Neural cell (in vitro differentiated cells): ENCODE data around the gene KDM3B. TPM values are rescaled to one million over a fixed set of nuclear protein-coding genes. Genes with fewer than 3 reads are reported as not detected.

Source experiments
- H2AFZ ChIP-seq: fragments of 200-600, 300-800 bp; sonication (generic), shearing (Covaris generic); 2 replicates; pipeline ENCODE4 v1.6.0; 2014; ENCODE audit warnings: low read depth, mild to moderate bottlenecking, antibody characterized with exemption, low read length, moderate library complexity
- H3F3A ChIP-seq: fragments of 200-600 bp; shearing (Covaris generic); 2 replicates; pipeline ENCODE4 v1.6.1; 2016; ENCODE audit warnings: mild to moderate bottlenecking, moderate library complexity, mixed read lengths, antibody characterized with exemption, low read length; ENCODE audit not compliant: insufficient read depth, poor library complexity, severe bottlenecking
- H3K27ac ChIP-seq: fragments of 200-600, 300-800 bp; sonication (generic), shearing (Covaris generic); 2 replicates; pipeline ENCODE4 v1.5.1; 2014; ENCODE audit warnings: mild to moderate bottlenecking, low read length, moderate library complexity
- H3K27me3 ChIP-seq: fragments of 300-800, 200-600 bp; sonication (generic), shearing (Covaris generic); 2 replicates; pipeline ENCODE4 v1.6.0; 2014; ENCODE audit warnings: mild to moderate bottlenecking, low read depth, low read length, moderate library complexity; ENCODE audit not compliant: insufficient read depth
- H3K36me3 ChIP-seq: fragments of 300-800, 200-600 bp; sonication (generic), shearing (Covaris generic); 2 replicates; pipeline ENCODE4 v1.5.1; 2014; ENCODE audit warnings: mild to moderate bottlenecking, antibody characterized with exemption, low read length, moderate library complexity; ENCODE audit not compliant: insufficient read depth
- H3K4me2 ChIP-seq: fragments of 300-800, 200-600 bp; sonication (generic), shearing (Covaris generic); 2 replicates; pipeline ENCODE4 v1.6.0; 2014; ENCODE audit warnings: mild to moderate bottlenecking, low read length
- H3K4me3 ChIP-seq: fragments of 300-800, 200-600 bp; sonication (generic), shearing (Covaris generic); 2 replicates; pipeline ENCODE4 v1.5.1; 2014; ENCODE audit warnings: mild to moderate bottlenecking, low read length, moderate library complexity
- H3K79me2 ChIP-seq: fragments of 200-600 bp; shearing (Covaris generic); replicated peaks from 2 replicates; pipeline ENCODE4 v1.6.0; 2014; ENCODE audit warnings: mild to moderate bottlenecking, low read length, moderate library complexity; ENCODE audit not compliant: insufficient read depth
- H3K9ac ChIP-seq: fragments of 300-800, 200-600 bp; sonication (generic), shearing (Covaris generic); 2 replicates; pipeline ENCODE4 v1.6.1; 2016; ENCODE audit warnings: mild to moderate bottlenecking, low read length, mixed read lengths
- H3K9me2 ChIP-seq: fragments of 200-600 bp; shearing (Covaris generic); 2 replicates; pipeline ENCODE4 v1.6.1; 2016; ENCODE audit warnings: mild to moderate bottlenecking, low read length, mixed read lengths; ENCODE audit not compliant: insufficient read depth
- H3K9me3 ChIP-seq: fragments of 200-600, 300-800 bp; sonication (generic), shearing (Covaris generic); 2 replicates; pipeline ENCODE4 v1.6.1; 2016; ENCODE audit warnings: mild to moderate bottlenecking, mixed run types, low read length, moderate library complexity, mixed read lengths
- H4K20me1 ChIP-seq: fragments of 200-600 bp; shearing (Covaris generic); 2 replicates; pipeline ENCODE4 v1.6.1; 2016; ENCODE audit warnings: mild to moderate bottlenecking, mixed run types; ENCODE audit not compliant: insufficient read depth
- EP300 ChIP-seq: fragments of 450-650 bp; conservative IDR thresholded peaks from 2 replicates; pipeline ENCODE4 v1.6.1; 2014; ENCODE audit warnings: antibody characterized with exemption, mild to moderate bottlenecking, moderate library complexity; ENCODE audit not compliant: poor library complexity, severe bottlenecking
- EZH2 ChIP-seq: fragments of 200-600, 300-800 bp; shearing (Covaris generic), sonication (generic); IDR thresholded peaks from 2 replicates; pipeline ENCODE4 v1.6.1; 2014; ENCODE audit warnings: antibody characterized with exemption, low read length, borderline replicate concordance, mild to moderate bottlenecking; ENCODE audit not compliant: insufficient read depth, poor library complexity, severe bottlenecking
- MXI1 ChIP-seq: fragments of 450-650 bp; conservative IDR thresholded peaks from 2 replicates; pipeline ENCODE4 v1.6.1; 2014; ENCODE audit warnings: antibody characterized with exemption, mild to moderate bottlenecking; ENCODE audit not compliant: poor library complexity, severe bottlenecking
- POLR2AphosphoS5 ChIP-seq: IDR thresholded peaks from 2 replicates; pipeline ENCODE4 v1.6.1; 2012
- RAD21 ChIP-seq: fragments of 450-650 bp; conservative IDR thresholded peaks from 2 replicates; pipeline ENCODE4 v1.6.1; 2014; ENCODE audit warnings: antibody characterized with exemption, mild to moderate bottlenecking, moderate library complexity
- SMC3 ChIP-seq: fragments of 450-650 bp; conservative IDR thresholded peaks from 2 replicates; pipeline ENCODE4 v1.6.1; 2014; ENCODE audit warnings: antibody characterized with exemption, mild to moderate bottlenecking, moderate library complexity; ENCODE audit not compliant: poor library complexity
- TAF1 ChIP-seq: IDR thresholded peaks from 2 replicates; pipeline ENCODE4 v1.6.1; 2012; ENCODE audit warnings: low read depth
- polyA plus RNA-seq: library from polyadenylated mRNA; depleted of rRNA; stranded (reverse); fragments of >200 nt; gene quantifications from 2 replicates; pipeline ENCODE4 v1.2.3, GENCODE V29; 2014
- small RNA-seq, 3 experiments: library from RNA; depleted of rRNA; stranded (forward); fragments of <200 nt; gene quantifications; one replicate each; pipeline ENCODE3, GENCODE V24; 2012
- TF ChIP-seq, protein P1 (sequence below): IDR thresholded peaks from 2 replicates; pipeline ENCODE4 v1.6.1; 2012; ENCODE audit warnings: borderline replicate concordance
- TF ChIP-seq, protein P2 (sequence below): fragments of 450-650 bp; IDR thresholded peaks from 2 replicates; pipeline ENCODE4 v1.5.1; 2014; ENCODE audit warnings: antibody characterized with exemption, mild to moderate bottlenecking, moderate library complexity; ENCODE audit not compliant: poor library complexity, severe bottlenecking

KDM3B gene
- polyA plus RNA-seq, 1 donor from 2014 or later, result 58.7 TPM

DNA sequence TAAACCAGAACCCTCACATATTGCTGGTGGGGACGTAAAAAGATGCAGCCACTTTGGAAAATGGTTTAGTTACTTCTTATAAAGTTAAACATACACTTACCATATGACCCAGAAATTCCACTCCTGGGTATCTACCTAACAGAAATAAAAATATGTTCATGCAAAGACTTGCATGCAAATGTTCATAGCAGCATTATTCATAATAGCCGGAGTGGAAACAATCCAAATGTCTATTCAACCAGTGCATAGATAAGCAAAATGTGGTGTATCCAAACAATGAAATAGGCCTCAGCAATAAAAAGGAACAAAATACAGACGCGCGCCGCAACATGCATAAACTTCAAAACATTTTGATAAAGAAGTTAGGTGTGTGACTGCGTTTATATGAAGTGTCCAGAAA, 124.4 kb downstream of the KDM3B start:
- Histone ChIP-seq H3K36me3 (no peaks in the 10 kb centered on the region), H3K27me3 (no peaks in the 10 kb centered on the region), H3K27ac (no peak overlapping the region), H3K4me3 (no peak overlapping the region), H3K9ac (no peak overlapping the region), H3F3A (no peaks in the 10 kb centered on the region), H3K9me3 (no peaks in the 10 kb centered on the region), H3K4me2 (no peak overlapping the region), H4K20me1 (no peaks in the 10 kb centered on the region), H3K79me2 (no peaks in the 10 kb centered on the region), H2AFZ (no peak overlapping the region), H3K9me2 (no peaks in the 10 kb centered on the region)
- TF ChIP-seq TAF1 (no peak), RAD21 (no peak)

DNA sequence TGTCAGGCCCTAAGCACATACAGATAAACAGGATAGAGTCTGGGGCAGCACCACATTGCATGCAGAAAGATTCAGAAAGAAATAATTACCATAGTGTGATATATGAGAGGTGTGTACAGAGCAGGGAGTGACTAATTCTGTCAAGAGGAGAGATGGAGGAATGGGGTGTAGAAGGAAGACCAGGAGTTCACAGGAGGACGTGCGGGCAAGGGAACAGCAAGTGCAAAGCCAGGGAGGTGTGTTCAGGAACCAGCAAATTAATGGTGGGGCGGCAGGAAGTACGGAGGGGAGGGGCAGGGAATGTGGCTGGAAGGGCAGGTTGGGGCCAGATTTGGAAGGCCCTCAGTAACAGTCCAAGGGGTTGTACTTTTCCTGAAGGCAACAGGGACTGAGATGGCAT, 130.2 kb downstream of the KDM3B start:
- no peaks in the 10 kb centered on the region for H3K27me3 ChIP-seq
- no peaks in the 10 kb centered on the region for H4K20me1 ChIP-seq
- H3K27ac ChIP-seq, result no peak overlapping the region
- H3K9ac ChIP-seq, result no peak overlapping the region
- H3K79me2 ChIP-seq, result no peaks in the 10 kb centered on the region
- TF ChIP-seq MXI1 (no peak), EP300 (no peak), SMC3 (no peak), RAD21 (no peak), EZH2 (no peak), POLR2AphosphoS5 (no peak), TAF1 (no peak)
- TF ChIP-seq, protein P1, sequence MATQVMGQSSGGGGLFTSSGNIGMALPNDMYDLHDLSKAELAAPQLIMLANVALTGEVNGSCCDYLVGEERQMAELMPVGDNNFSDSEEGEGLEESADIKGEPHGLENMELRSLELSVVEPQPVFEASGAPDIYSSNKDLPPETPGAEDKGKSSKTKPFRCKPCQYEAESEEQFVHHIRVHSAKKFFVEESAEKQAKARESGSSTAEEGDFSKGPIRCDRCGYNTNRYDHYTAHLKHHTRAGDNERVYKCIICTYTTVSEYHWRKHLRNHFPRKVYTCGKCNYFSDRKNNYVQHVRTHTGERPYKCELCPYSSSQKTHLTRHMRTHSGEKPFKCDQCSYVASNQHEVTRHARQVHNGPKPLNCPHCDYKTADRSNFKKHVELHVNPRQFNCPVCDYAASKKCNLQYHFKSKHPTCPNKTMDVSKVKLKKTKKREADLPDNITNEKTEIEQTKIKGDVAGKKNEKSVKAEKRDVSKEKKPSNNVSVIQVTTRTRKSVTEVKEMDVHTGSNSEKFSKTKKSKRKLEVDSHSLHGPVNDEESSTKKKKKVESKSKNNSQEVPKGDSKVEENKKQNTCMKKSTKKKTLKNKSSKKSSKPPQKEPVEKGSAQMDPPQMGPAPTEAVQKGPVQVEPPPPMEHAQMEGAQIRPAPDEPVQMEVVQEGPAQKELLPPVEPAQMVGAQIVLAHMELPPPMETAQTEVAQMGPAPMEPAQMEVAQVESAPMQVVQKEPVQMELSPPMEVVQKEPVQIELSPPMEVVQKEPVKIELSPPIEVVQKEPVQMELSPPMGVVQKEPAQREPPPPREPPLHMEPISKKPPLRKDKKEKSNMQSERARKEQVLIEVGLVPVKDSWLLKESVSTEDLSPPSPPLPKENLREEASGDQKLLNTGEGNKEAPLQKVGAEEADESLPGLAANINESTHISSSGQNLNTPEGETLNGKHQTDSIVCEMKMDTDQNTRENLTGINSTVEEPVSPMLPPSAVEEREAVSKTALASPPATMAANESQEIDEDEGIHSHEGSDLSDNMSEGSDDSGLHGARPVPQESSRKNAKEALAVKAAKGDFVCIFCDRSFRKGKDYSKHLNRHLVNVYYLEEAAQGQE, result no peak
- TF ChIP-seq, protein P2, sequence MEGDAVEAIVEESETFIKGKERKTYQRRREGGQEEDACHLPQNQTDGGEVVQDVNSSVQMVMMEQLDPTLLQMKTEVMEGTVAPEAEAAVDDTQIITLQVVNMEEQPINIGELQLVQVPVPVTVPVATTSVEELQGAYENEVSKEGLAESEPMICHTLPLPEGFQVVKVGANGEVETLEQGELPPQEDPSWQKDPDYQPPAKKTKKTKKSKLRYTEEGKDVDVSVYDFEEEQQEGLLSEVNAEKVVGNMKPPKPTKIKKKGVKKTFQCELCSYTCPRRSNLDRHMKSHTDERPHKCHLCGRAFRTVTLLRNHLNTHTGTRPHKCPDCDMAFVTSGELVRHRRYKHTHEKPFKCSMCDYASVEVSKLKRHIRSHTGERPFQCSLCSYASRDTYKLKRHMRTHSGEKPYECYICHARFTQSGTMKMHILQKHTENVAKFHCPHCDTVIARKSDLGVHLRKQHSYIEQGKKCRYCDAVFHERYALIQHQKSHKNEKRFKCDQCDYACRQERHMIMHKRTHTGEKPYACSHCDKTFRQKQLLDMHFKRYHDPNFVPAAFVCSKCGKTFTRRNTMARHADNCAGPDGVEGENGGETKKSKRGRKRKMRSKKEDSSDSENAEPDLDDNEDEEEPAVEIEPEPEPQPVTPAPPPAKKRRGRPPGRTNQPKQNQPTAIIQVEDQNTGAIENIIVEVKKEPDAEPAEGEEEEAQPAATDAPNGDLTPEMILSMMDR, result no peak
- no peak overlapping the region for H3K4me2 ChIP-seq
- H3K9me3 ChIP-seq, result no peaks in the 10 kb centered on the region
- H3F3A ChIP-seq, result no peaks in the 10 kb centered on the region
- H2AFZ ChIP-seq, result no peak overlapping the region
- no peak overlapping the region for H3K4me3 ChIP-seq
- H3K36me3 ChIP-seq, result no peaks in the 10 kb centered on the region
- no peaks in the 10 kb centered on the region for H3K9me2 ChIP-seq

Small RNAs within 50 kb of the gene (small RNA-seq; reads per million reads assigned to genes)
- gene AC113403.1, result 0 reads per million in 3 experiments

Other genes with a start within 250 kb of the KDM3B start
- 12.8 and 17.0 TPM in 2 replicates for gene NME5, start 213.3 kb upstream of the KDM3B start, polyA plus RNA-seq
- 96.1 and 118 TPM in 2 replicates for gene BRD8, start 174.1 kb upstream of the KDM3B start, polyA plus RNA-seq
- 1.9 and 2.1 TPM in 2 replicates for gene KIF20A, start 173.6 kb upstream of the KDM3B start, polyA plus RNA-seq
- 40.8 and 52.9 TPM in 2 replicates for gene CDC23, start 139.4 kb upstream of the KDM3B start, polyA plus RNA-seq
- gene GFRA3, start 78.1 kb upstream of the KDM3B start, polyA plus RNA-seq, result not detected in 2 replicates
- 0.71 and 1.3 TPM in 2 replicates for gene CDC25C, start 20.9 kb upstream of the KDM3B start, polyA plus RNA-seq
- 44.2 and 52.1 TPM in 2 replicates for gene FAM53C, start 14.4 kb upstream of the KDM3B start, polyA plus RNA-seq
- 146 and 177 TPM in 2 replicates for gene REEP2, start 86.4 kb downstream of the KDM3B start, polyA plus RNA-seq
- gene EGR1, start 112.8 kb downstream of the KDM3B start, polyA plus RNA-seq, result 8.9 and 15.6 TPM in 2 replicates
- 56.9 and 62.1 TPM in 2 replicates for gene ETF1, start 190.6 kb downstream of the KDM3B start, polyA plus RNA-seq
- 270 and 280 TPM in 2 replicates for gene HSPA9, start 222.7 kb downstream of the KDM3B start, polyA plus RNA-seq